PFSK-1 (cell line): ENCODE measurements around the gene NTN3.

Experiments
- FOXP2 ChIP-seq: optimal IDR thresholded peaks from 2 replicates; pipeline ENCODE3; 2011; ENCODE audit warnings: borderline replicate concordance, control low read depth, inconsistent platforms; ENCODE audit not compliant: insufficient read depth; ENCODE audit errors: extremely low read length, extremely low read depth
- POLR2AphosphoS5 ChIP-seq: IDR thresholded peaks from 2 replicates; pipeline ENCODE4 v1.6.1; 2012; ENCODE audit warnings: low read depth, mild to moderate bottlenecking, control low read depth, low read length, moderate library complexity
- REST ChIP-seq, 2 experiments: IDR thresholded peaks; 2 replicates each; pipeline versions ENCODE4 v1.6.1 to v1.8.0; 2011 to 2012; ENCODE audit warnings: low read depth in 2 of 2, low read length in 2 of 2, control low read depth in 1 of 2, inconsistent platforms in 1 of 2, mild to moderate bottlenecking in 1 of 2, moderate library complexity in 1 of 2; ENCODE audit not compliant: insufficient read depth in 1 of 2
- SIN3A ChIP-seq: IDR thresholded peaks from 2 replicates; pipeline ENCODE4 v1.6.1; 2012; ENCODE audit warnings: mild to moderate bottlenecking, low read length, moderate library complexity, borderline replicate concordance; ENCODE audit not compliant: insufficient read depth
- TAF1 ChIP-seq: IDR thresholded peaks from 2 replicates; pipeline ENCODE4 v1.6.1; 2012; ENCODE audit warnings: low read length, control low read depth, borderline replicate concordance; ENCODE audit not compliant: insufficient read depth

Gene NTN3

GRCh38 chr16:2493605-2494004 is 22.5 kb downstream of the NTN3 start:
- TF ChIP-seq POLR2AphosphoS5 (no peak), TAF1 (no peak), SIN3A (no peak), FOXP2 (no peak), REST (IDR thresholded peaks at IDR 0.05; ENCODE audit: insufficient read depth in 1 of 2, low read depth in 2 of 2, low read length in 2 of 2) (no peak)

- no peak for TF ChIP-seq REST (IDR thresholded peaks at IDR 0.05; ENCODE audit: insufficient read depth in 1 of 2, low read depth in 2 of 2, low read length in 2 of 2)
- TF ChIP-seq TAF1: no peak
- TF ChIP-seq SIN3A: no peak
- TF ChIP-seq POLR2AphosphoS5: no peak
- TF ChIP-seq FOXP2: no peak
Measured at GRCh38 chr16:2494616-2495015, 23.5 kb downstream of the NTN3 start.

- no peak for TF ChIP-seq TAF1
- no peak for TF ChIP-seq SIN3A
- TF ChIP-seq FOXP2: no peak
- TF ChIP-seq REST (IDR thresholded peaks at IDR 0.05; ENCODE audit: insufficient read depth in 1 of 2, low read depth in 2 of 2, low read length in 2 of 2): no peak
- TF ChIP-seq POLR2AphosphoS5: no peak
Measured at GRCh38 chr16:2495041-2495440, 23.9 kb downstream of the NTN3 start.

- no peak for TF ChIP-seq FOXP2
Measured at GRCh38 chr16:2496223-2497115, 25.4 kb downstream of the NTN3 start.

GRCh38 chr16:2497116-2497630 is 26.1 kb downstream of the NTN3 start:
- TF ChIP-seq SIN3A (no peak), REST (IDR thresholded peaks at IDR 0.05; ENCODE audit: insufficient read depth in 1 of 2, low read depth in 2 of 2, low read length in 2 of 2) (no peak), TAF1 (no peak), POLR2AphosphoS5 (no peak), FOXP2 (no peak)
